OCI-LY1 (cell line): Measurements from ENCODE around the gene TEDC2.

Experiments used
- CTCF ChIP-seq: fragments of 200-600 bp; sonication (generic), shearing (Covaris generic); IDR thresholded peaks from 2 replicates; pipeline ENCODE4 v1.5.1; 2017; ENCODE audit warnings: mild to moderate bottlenecking, antibody characterized with exemption, low read length, moderate library complexity, mixed read lengths
- EZH2 ChIP-seq: fragments of 200-600 bp; sonication (generic), shearing (Covaris generic); IDR thresholded peaks from 2 replicates; pipeline ENCODE4 v1.8.0; 2017; ENCODE audit warnings: borderline replicate concordance, mixed run types, mild to moderate bottlenecking, antibody characterized with exemption, low read length, moderate library complexity, mixed read lengths

- TF ChIP-seq EZH2 (no peak), CTCF (no peak)
Measured at GRCh38 chr16:2460391-2460713, 443 bp downstream of the TEDC2 start.
